Ishikawa (cell line): ENCODE measurements around the gene KPNA6.

Source experiments
- CEBPB ChIP-seq: IDR thresholded peaks from 2 replicates; pipeline ENCODE4 v1.6.1; 2012
- CREB1 ChIP-seq: IDR thresholded peaks from 2 replicates; pipeline ENCODE4 v1.6.1; 2012; ENCODE audit warnings: low read depth
- EGR1 ChIP-seq: IDR thresholded peaks from 2 replicates; pipeline ENCODE4 v1.6.1; 2012
- EP300 ChIP-seq: IDR thresholded peaks from 2 replicates; pipeline ENCODE4 v1.6.1; 2012; ENCODE audit warnings: borderline replicate concordance
- FOXM1 ChIP-seq: IDR thresholded peaks from 2 replicates; pipeline ENCODE4 v1.6.1; 2012; ENCODE audit warnings: low read depth, borderline replicate concordance
- NFIC ChIP-seq: IDR thresholded peaks from 2 replicates; pipeline ENCODE4 v1.6.1; 2012
- RAD21 ChIP-seq: IDR thresholded peaks from 2 replicates; pipeline ENCODE4 v1.6.1; 2012; ENCODE audit warnings: low read depth
- TAF1 ChIP-seq: IDR thresholded peaks from 2 replicates; pipeline ENCODE4 v1.6.1; 2012; ENCODE audit warnings: low read depth, mild to moderate bottlenecking
- TCF12 ChIP-seq: IDR thresholded peaks from 2 replicates; pipeline ENCODE4 v1.6.1; 2012; ENCODE audit warnings: low read depth
- TEAD4 ChIP-seq: IDR thresholded peaks from 2 replicates; pipeline ENCODE4 v1.6.1; 2012
- YY1 ChIP-seq: IDR thresholded peaks from 2 replicates; pipeline ENCODE4 v1.6.1; 2012; ENCODE audit warnings: low read depth
- ZBTB7A ChIP-seq: IDR thresholded peaks from 2 replicates; pipeline ENCODE4 v1.6.1; 2012; ENCODE audit warnings: low read depth
- TF ChIP-seq, protein P1 (sequence below): IDR thresholded peaks from 2 replicates; pipeline ENCODE4 v1.6.1; 2012
- TF ChIP-seq, protein P2 (sequence below): IDR thresholded peaks from 2 replicates; pipeline ENCODE4 v1.6.1; 2012
- TF ChIP-seq, protein P3 (sequence below): IDR thresholded peaks from 2 replicates; pipeline ENCODE4 v1.6.1; 2012; ENCODE audit warnings: low read depth, mild to moderate bottlenecking

Gene KPNA6

DNA sequence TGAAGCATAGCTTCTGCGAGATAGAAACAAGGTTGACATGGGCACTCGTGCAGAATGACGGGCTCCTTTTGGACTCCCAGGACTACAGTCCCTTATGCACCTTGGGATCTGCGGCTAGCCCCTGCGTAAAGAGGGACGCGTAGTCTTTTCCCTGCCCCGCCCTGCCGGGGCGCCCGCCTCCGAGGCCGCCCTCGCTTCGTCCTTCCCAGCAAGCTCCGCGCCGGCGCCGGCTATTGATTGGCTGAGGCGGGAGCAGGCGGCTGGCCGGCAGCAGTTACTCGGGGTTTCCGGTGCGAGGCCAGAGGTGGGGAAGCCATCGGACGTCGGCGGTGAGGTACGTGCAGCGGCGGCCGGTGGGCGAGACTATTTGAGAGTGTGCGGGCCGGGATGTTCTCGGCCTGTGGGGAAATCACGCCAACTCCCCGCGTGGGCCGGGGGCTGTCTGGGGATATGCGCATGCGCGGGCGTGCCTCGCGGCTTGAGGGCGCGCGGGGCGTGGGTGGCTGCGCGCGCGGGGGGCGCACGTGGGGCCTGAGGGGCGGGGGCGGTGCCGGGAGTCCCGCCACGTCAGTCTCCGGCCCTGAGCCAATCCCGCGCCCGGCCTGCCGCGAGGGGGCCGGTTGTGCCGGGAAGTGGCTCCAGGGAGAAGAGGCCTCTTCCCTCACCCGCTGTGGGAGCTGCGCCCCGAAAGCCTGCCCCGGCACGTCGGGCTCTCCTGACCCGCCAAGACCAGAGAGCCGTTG lies 71.8 kb downstream of the KPNA6 start, which contains the start of gene TXLNA:
TSS of gene TXLNA (plus strand) at position 233 of the 743 bp plus-strand sequence. CDS start 671 bp downstream, outside the sequence.
- TF ChIP-seq CEBPB: no peak
- TF ChIP-seq EP300: no peak
- TF ChIP-seq CREB1: no peak
- TF ChIP-seq YY1: 0 out of 2 replicates have a peak, but pooled peaks have one; percentile 20
- no peak for TF ChIP-seq TEAD4
- TF ChIP-seq TAF1: peak; percentile 62
- TF ChIP-seq, protein P1, sequence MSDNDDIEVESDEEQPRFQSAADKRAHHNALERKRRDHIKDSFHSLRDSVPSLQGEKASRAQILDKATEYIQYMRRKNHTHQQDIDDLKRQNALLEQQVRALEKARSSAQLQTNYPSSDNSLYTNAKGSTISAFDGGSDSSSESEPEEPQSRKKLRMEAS: peak; percentile 93
- peak; percentile 54; the same call in 1 of the 2 replicates for TF ChIP-seq TCF12
- TF ChIP-seq FOXM1: no peak; the same call in 1 of the 2 replicates
- TF ChIP-seq RAD21: no peak
- TF ChIP-seq EGR1: peak; percentile 94
- TF ChIP-seq, protein P2, sequence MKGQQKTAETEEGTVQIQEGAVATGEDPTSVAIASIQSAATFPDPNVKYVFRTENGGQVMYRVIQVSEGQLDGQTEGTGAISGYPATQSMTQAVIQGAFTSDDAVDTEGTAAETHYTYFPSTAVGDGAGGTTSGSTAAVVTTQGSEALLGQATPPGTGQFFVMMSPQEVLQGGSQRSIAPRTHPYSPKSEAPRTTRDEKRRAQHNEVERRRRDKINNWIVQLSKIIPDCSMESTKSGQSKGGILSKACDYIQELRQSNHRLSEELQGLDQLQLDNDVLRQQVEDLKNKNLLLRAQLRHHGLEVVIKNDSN: peak; percentile 67
- peak; percentile 15; the same call in 1 of the 2 replicates for TF ChIP-seq NFIC
- no peak for TF ChIP-seq ZBTB7A
- TF ChIP-seq, protein P3, sequence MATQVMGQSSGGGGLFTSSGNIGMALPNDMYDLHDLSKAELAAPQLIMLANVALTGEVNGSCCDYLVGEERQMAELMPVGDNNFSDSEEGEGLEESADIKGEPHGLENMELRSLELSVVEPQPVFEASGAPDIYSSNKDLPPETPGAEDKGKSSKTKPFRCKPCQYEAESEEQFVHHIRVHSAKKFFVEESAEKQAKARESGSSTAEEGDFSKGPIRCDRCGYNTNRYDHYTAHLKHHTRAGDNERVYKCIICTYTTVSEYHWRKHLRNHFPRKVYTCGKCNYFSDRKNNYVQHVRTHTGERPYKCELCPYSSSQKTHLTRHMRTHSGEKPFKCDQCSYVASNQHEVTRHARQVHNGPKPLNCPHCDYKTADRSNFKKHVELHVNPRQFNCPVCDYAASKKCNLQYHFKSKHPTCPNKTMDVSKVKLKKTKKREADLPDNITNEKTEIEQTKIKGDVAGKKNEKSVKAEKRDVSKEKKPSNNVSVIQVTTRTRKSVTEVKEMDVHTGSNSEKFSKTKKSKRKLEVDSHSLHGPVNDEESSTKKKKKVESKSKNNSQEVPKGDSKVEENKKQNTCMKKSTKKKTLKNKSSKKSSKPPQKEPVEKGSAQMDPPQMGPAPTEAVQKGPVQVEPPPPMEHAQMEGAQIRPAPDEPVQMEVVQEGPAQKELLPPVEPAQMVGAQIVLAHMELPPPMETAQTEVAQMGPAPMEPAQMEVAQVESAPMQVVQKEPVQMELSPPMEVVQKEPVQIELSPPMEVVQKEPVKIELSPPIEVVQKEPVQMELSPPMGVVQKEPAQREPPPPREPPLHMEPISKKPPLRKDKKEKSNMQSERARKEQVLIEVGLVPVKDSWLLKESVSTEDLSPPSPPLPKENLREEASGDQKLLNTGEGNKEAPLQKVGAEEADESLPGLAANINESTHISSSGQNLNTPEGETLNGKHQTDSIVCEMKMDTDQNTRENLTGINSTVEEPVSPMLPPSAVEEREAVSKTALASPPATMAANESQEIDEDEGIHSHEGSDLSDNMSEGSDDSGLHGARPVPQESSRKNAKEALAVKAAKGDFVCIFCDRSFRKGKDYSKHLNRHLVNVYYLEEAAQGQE: no peak

DNA sequence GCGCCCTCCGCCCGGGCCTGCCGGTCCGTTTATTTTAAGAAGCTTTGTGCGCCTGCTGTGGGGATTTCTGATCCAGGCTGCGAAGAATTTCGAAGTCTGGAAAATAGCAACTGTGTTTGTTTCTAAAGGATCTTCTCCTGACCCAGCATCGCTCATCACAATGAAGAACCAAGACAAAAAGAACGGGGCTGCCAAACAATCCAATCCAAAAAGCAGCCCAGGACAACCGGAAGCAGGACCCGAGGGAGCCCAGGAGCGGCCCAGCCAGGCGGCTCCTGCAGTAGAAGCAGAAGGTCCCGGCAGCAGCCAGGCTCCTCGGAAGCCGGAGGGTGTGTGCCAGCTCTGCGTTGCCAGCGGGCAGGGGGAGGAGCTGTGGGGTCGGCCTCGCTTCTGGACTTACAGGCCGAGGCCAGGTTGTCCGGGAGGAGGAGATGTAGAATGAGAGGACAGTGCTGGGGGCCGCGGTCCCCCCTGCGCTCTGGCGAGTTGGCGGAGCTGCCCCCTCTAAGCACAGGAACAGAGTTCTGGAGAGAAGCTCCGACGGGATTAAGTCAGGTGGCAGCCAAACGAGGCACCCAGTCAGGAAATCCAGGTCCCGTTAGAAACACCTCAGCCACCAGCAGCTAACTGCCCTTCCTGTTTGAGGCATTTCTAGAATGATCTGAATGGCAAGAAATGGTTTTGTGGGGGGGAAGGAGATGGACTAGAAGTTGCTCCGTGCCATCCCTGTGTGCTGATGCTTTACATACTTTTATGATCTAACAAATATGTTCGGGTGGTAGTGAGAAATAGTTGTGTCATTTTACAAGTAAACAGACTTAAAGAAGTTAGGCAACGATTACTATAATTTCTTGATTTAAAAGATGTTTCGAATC lies 72.6 kb downstream of the KPNA6 start:
- TF ChIP-seq EGR1 (no peak), TEAD4 (no peak), FOXM1 (no peak), TAF1 (no peak), CREB1 (no peak), EP300 (no peak), RAD21 (no peak), ZBTB7A (no peak), CEBPB (no peak), YY1 (no peak), TCF12 (no peak), NFIC (no peak)
- TF ChIP-seq, protein P1: no peak
- TF ChIP-seq, protein P2: no peak

DNA sequence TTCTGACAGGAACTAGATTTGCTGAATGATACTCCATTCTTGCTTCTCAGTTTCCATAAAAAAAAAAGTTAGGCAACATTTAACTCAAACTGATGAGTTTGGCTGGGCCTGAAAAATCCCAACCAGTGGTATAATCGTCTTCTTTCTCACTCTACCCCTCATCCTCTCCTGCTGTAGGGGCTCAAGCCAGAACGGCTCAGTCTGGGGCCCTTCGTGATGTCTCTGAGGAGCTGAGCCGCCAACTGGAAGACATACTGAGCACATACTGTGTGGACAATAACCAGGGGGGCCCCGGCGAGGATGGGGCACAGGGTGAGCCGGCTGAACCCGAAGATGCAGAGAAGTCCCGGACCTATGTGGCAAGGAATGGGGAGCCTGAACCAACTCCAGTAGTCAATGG lies 73.2 kb downstream of the KPNA6 start:
- TF ChIP-seq FOXM1 (no peak), TAF1 (no peak), ZBTB7A (no peak), EGR1 (no peak), YY1 (no peak), TCF12 (no peak), CREB1 (no peak), NFIC (no peak), CEBPB (no peak), TEAD4 (no peak), RAD21 (no peak), EP300 (no peak)
- TF ChIP-seq, protein P2: no peak
- TF ChIP-seq, protein P3: no peak
- TF ChIP-seq, protein P1: no peak

DNA sequence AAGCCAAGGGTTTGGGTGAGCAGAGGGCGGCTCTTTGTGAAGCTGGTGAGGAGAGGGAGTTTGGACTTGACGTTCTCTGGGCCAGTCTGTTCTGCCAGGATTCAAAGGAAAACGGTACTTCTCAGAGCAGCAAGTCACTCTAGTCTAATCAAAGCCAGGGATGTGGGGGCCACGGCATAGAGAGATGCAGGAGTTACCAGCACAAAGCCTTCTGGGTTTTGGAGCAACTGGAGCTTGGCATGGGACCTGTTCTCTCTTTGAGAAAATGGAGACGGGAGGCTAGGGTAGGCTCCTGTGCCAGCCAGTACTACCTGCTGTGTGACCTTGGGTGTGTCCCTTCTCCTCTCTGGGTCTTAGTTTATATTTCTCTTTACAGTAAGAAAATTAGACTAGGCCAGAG lies 73.7 kb downstream of the KPNA6 start:
- TF ChIP-seq EP300 (no peak), TCF12 (no peak), YY1 (no peak), RAD21 (no peak), ZBTB7A (no peak), FOXM1 (no peak), CEBPB (no peak), TAF1 (no peak), EGR1 (no peak), CREB1 (no peak), TEAD4 (no peak), NFIC (no peak)
- TF ChIP-seq, protein P2: no peak
- TF ChIP-seq, protein P3: no peak
- TF ChIP-seq, protein P1: no peak
